Ascending aorta (tissue), 2 donors: ENCODE data around the gene TCEA2. TPM values are rescaled to one million over a fixed set of nuclear protein-coding genes. Genes with fewer than 3 reads are reported as not detected.

Source experiments
- DNase-seq, 2 donors: peaks; one replicate each; pipeline ENCODE4 v3.0.0-alpha.2; 2019; ENCODE audit warnings: low spot score in 2 of 2
- H3K27ac ChIP-seq, 2 donors: fragments of 200-600 bp; sonication (generic); one replicate each; pipeline ENCODE4 v1.5.1; 2016 to 2017; ENCODE audit warnings: mild to moderate bottlenecking in 1 of 2
- H3K27me3 ChIP-seq: fragments of 200-600 bp; sonication (generic); one replicate; pipeline ENCODE4 v1.5.1; 2017
- H3K36me3 ChIP-seq, 2 donors: fragments of 200-600 bp; sonication (generic); one replicate each; pipeline ENCODE4 v1.5.1; 2016
- H3K4me1 ChIP-seq, 2 donors: fragments of 200-600 bp; sonication (generic); one replicate each; pipeline ENCODE4 v1.5.1; 2016 to 2017; ENCODE audit warnings: mild to moderate bottlenecking in 1 of 2
- H3K4me3 ChIP-seq, 2 donors: fragments of 200-600 bp; sonication (generic); one replicate each; pipeline ENCODE4 v1.5.1; 2016 to 2017; ENCODE audit warnings: mild to moderate bottlenecking in 1 of 2
- H3K9me3 ChIP-seq, 2 donors: fragments of 200-600 bp; sonication (generic); one replicate each; pipeline ENCODE4 v1.5.1; 2016
- CTCF ChIP-seq, 3 experiments: fragments of 200-600 bp in 2 of 3; fragments of 450-650 bp in 1 of 3; sonication (generic) in 2 of 3; IDR thresholded peaks; one replicate each; pipeline ENCODE4 v1.5.1; 2016 to 2019; ENCODE audit warnings: antibody characterized with exemption in 3 of 3, mild to moderate bottlenecking in 1 of 3, moderate library complexity in 1 of 3
- intact Hi-C: fragments of 100-400 bp; cut with DNase I; formaldehyde crosslinking; loops from one replicate; pipeline ENCODE4 v1.15.1; 2023
- total RNA-seq: library from RNA; depleted of rRNA; stranded (reverse); fragments of >200 nt; gene quantifications from one replicate; pipeline ENCODE4 v1.1.0, GENCODE V29; 2016

Gene TCEA2
- total RNA-seq, 1 donor from 2014 or later: 61.4 TPM

DNA sequence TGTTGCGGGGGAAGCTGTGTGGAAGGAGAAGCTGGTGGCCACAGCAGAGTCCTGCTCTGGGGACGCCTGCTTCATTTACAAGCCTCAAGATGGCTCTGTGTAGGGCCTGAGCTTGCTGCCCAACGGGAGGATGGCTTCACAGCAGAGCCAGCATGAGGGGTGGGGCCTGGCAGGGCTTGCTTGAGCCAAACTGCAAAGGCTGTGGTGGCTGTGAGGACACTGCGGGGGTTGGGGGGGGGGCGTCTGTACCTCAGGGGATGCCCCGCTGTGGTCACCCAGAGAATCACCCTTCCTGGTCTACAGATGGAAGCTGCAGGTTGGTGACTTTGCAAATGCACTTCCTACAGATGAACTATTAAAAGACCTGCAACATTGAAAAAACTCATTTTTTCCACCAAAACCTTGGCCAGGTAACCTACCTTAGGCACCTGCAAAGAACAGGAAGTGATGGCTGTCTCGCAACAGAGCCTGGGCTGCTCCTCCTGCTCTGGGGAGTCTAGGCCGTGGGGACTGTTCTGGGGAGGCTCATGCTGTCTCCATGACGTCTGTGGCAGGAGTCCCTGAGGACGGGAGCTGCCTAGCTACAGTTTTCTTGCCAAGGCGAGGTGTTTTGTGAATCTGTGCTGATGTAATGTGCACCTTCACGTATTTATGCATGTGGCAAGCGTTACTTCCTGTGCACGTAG, 37.0 kb downstream of the TCEA2 start:
- Histone ChIP-seq H3K27me3 (peaks cover 4% of the 10 kb centered on the region), H3K27ac (no peak overlapping the region), H3K9me3 (no peaks in the 10 kb centered on the region), H3K36me3 (no peaks in the 10 kb centered on the region), H3K4me1 (no peaks in the 10 kb centered on the region), H3K4me3 (no peak overlapping the region)
- no peak for DNase-seq
- TF ChIP-seq CTCF (IDR thresholded peaks at IDR 0.05): no peak
- intact Hi-C loops: no loop called here

- TF ChIP-seq CTCF (IDR thresholded peaks at IDR 0.05): no peak
- no peak for DNase-seq
- Histone ChIP-seq H3K4me3 (no peak overlapping the region), H3K27me3 (peaks cover 4% of the 10 kb centered on the region), H3K4me1 (no peaks in the 10 kb centered on the region), H3K36me3 (no peaks in the 10 kb centered on the region), H3K9me3 (no peaks in the 10 kb centered on the region), H3K27ac (no peak overlapping the region)
- intact Hi-C loops: no loop called here
Measured at GRCh38 chr20:64100566-64100888, 37.5 kb downstream of the TCEA2 start.

- no peak overlapping the region for H3K27ac ChIP-seq
- intact Hi-C loops: no loop called here
- H3K4me1 ChIP-seq: no peaks in the 10 kb centered on the region
- H3K4me3 ChIP-seq: no peak overlapping the region
- no peaks in the 10 kb centered on the region for H3K36me3 ChIP-seq
- no peak for TF ChIP-seq CTCF (IDR thresholded peaks at IDR 0.05)
- no peak for DNase-seq
- no peaks in the 10 kb centered on the region for H3K9me3 ChIP-seq
- peaks cover 4% of the 10 kb centered on the region for H3K27me3 ChIP-seq
Measured at GRCh38 chr20:64100946-64101688, 38.1 kb downstream of the TCEA2 start.

GRCh38 chr20:64101731-64102621, 39.0 kb downstream of the TCEA2 start:
- no peaks in the 10 kb centered on the region for H3K4me1 ChIP-seq
- no peak overlapping the region for H3K27ac ChIP-seq
- intact Hi-C loops: no loop called here
- peak; percentile 16 to 46 (median 20) for TF ChIP-seq CTCF (IDR thresholded peaks at IDR 0.05)
- peaks cover 4% of the 10 kb centered on the region for H3K27me3 ChIP-seq
- no peaks in the 10 kb centered on the region for H3K9me3 ChIP-seq
- no peak for DNase-seq
- H3K4me3 ChIP-seq: peak overlapping the region; percentile 42 to 45
- H3K36me3 ChIP-seq: no peaks in the 10 kb centered on the region

DNA sequence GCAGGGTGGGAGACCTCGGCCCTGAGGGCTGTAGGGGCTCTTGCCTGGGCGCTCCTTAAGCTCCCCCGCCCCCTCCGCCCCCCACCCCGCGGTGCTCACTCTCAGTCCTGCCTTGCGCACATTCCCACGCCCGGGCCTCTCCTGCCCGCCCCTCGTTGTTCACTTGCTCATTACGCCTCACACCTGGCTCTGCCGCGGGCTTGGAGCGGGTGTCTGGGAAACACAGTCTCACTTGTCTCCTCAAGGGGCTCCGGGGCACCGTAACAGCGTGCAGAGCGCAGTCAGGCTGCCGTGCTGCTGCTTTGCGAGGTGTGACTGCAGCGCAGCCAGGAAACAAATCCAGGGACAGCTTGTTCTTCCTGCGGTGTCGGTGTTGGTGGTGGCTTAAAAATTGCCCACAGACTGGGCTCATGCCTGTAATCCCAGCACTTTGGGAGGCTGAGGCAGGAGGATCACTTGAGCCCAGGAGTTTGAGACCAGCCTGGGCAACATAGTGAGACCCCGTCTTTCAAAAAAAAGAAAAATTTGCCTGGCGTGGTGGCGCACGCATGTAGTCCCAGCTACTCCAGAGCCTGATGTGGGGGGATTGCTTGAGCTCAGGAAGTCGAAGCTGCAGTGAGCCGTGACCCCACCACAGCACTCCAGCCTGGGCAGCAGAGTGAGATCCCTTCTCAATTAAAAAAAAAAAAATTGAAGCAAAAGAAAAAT, 39.8 kb downstream of the TCEA2 start:
- Histone ChIP-seq H3K4me3 (peak overlapping the region in 1 of 2 donors; percentile 45), H3K36me3 (no peaks in the 10 kb centered on the region), H3K27me3 (peaks cover 4% of the 10 kb centered on the region), H3K9me3 (no peaks in the 10 kb centered on the region), H3K27ac (no peak overlapping the region), H3K4me1 (no peaks in the 10 kb centered on the region)
- TF ChIP-seq CTCF (IDR thresholded peaks at IDR 0.05): no peak
- intact Hi-C loops: no loop called here
- no peak for DNase-seq
